ENCODE measurements around the gene SYT7.

SYT7 gene

GRCh38 chr11:61580271-61580888 is 496 bp downstream of the SYT7 start:
- no peaks in the 10 kb centered on the region for H3K36me3 ChIP-seq (ENCODE audit: control insufficient read depth in 2 of 2, insufficient read depth in 2 of 2, low read length in 2 of 2)
- peak overlapping the region in 1 of 2 donors; percentile 63 for H3K4me3 ChIP-seq (ENCODE audit: low read length in 2 of 2)
- no peaks in the 10 kb centered on the region for H3K9me3 ChIP-seq (ENCODE audit: control insufficient read depth in 2 of 2, low read length in 2 of 2)
- H3K9ac ChIP-seq (ENCODE audit: low read length in 2 of 2): no peak overlapping the region
- H3K27ac ChIP-seq (ENCODE audit: low read length): no peak overlapping the region
- H3K4me1 ChIP-seq (ENCODE audit: control insufficient read depth, insufficient read depth, low read length): peaks cover 14% of the 10 kb centered on the region
- peaks cover 16 to 29% of the 10 kb centered on the region in 2 donors for H3K27me3 ChIP-seq (ENCODE audit: control insufficient read depth in 1 of 2, insufficient read depth in 2 of 2, low read length in 2 of 2)

GRCh38 chr11:61579676-61580270 is 1.1 kb downstream of the SYT7 start:
- Histone ChIP-seq H3K27me3 (ENCODE audit: control insufficient read depth in 1 of 2, insufficient read depth in 2 of 2, low read length in 2 of 2) (peaks cover 15 to 29% of the 10 kb centered on the region in 2 donors), H3K27ac (ENCODE audit: low read length) (no peak overlapping the region), H3K4me3 (ENCODE audit: low read length in 2 of 2) (no peak overlapping the region), H3K9ac (ENCODE audit: low read length in 2 of 2) (no peak overlapping the region), H3K4me1 (ENCODE audit: control insufficient read depth, insufficient read depth, low read length) (peaks cover 14% of the 10 kb centered on the region), H3K36me3 (ENCODE audit: control insufficient read depth in 2 of 2, insufficient read depth in 2 of 2, low read length in 2 of 2) (no peaks in the 10 kb centered on the region), H3K9me3 (ENCODE audit: control insufficient read depth in 2 of 2, low read length in 2 of 2) (no peaks in the 10 kb centered on the region)

- no peaks in the 10 kb centered on the region for H3K9me3 ChIP-seq (ENCODE audit: control insufficient read depth in 2 of 2, low read length in 2 of 2)
- H3K4me1 ChIP-seq (ENCODE audit: control insufficient read depth, insufficient read depth, low read length): peaks cover 14% of the 10 kb centered on the region
- no peak overlapping the region for H3K9ac ChIP-seq (ENCODE audit: low read length in 2 of 2)
- H3K4me3 ChIP-seq (ENCODE audit: low read length in 2 of 2): no peak overlapping the region
- H3K36me3 ChIP-seq (ENCODE audit: control insufficient read depth in 2 of 2, insufficient read depth in 2 of 2, low read length in 2 of 2): no peaks in the 10 kb centered on the region
- H3K27me3 ChIP-seq (ENCODE audit: control insufficient read depth in 1 of 2, insufficient read depth in 2 of 2, low read length in 2 of 2): peaks cover 14 to 29% of the 10 kb centered on the region in 2 donors
- H3K27ac ChIP-seq (ENCODE audit: low read length): no peak overlapping the region
Observed at GRCh38 chr11:61578819-61579675, 1.8 kb downstream of the SYT7 start.

- H3K27me3 ChIP-seq (ENCODE audit: control insufficient read depth in 1 of 2, insufficient read depth in 2 of 2, low read length in 2 of 2): peaks cover 19 to 26% of the 10 kb centered on the region in 2 donors
- H3K36me3 ChIP-seq (ENCODE audit: control insufficient read depth in 2 of 2, insufficient read depth in 2 of 2, low read length in 2 of 2): no peaks in the 10 kb centered on the region
- H3K9me3 ChIP-seq (ENCODE audit: control insufficient read depth in 2 of 2, low read length in 2 of 2): no peaks in the 10 kb centered on the region
- H3K9ac ChIP-seq (ENCODE audit: low read length in 2 of 2): no peak overlapping the region
- H3K4me1 ChIP-seq (ENCODE audit: control insufficient read depth, insufficient read depth, low read length): peaks cover 14% of the 10 kb centered on the region
- no peak overlapping the region for H3K4me3 ChIP-seq (ENCODE audit: low read length in 2 of 2)
- H3K27ac ChIP-seq (ENCODE audit: low read length): no peak overlapping the region
Observed at GRCh38 chr11:61577383-61578118, 3.3 kb downstream of the SYT7 start.

GRCh38 chr11:61575886-61576861 is 4.7 kb downstream of the SYT7 start:
- Histone ChIP-seq H3K27me3 (ENCODE audit: control insufficient read depth in 1 of 2, insufficient read depth in 2 of 2, low read length in 2 of 2) (peaks cover 21 to 26% of the 10 kb centered on the region in 2 donors), H3K36me3 (ENCODE audit: control insufficient read depth in 2 of 2, insufficient read depth in 2 of 2, low read length in 2 of 2) (no peaks in the 10 kb centered on the region), H3K4me1 (ENCODE audit: control insufficient read depth, insufficient read depth, low read length) (peaks cover 9% of the 10 kb centered on the region), H3K27ac (ENCODE audit: low read length) (no peak overlapping the region), H3K9ac (ENCODE audit: low read length in 2 of 2) (no peak overlapping the region), H3K9me3 (ENCODE audit: control insufficient read depth in 2 of 2, low read length in 2 of 2) (no peaks in the 10 kb centered on the region), H3K4me3 (ENCODE audit: low read length in 2 of 2) (no peak overlapping the region)

- Histone ChIP-seq H3K27ac (ENCODE audit: low read length) (no peak overlapping the region), H3K4me1 (ENCODE audit: control insufficient read depth, insufficient read depth, low read length) (peaks cover 3% of the 10 kb centered on the region), H3K36me3 (ENCODE audit: control insufficient read depth in 2 of 2, insufficient read depth in 2 of 2, low read length in 2 of 2) (no peaks in the 10 kb centered on the region), H3K4me3 (ENCODE audit: low read length in 2 of 2) (no peak overlapping the region), H3K9ac (ENCODE audit: low read length in 2 of 2) (no peak overlapping the region), H3K9me3 (ENCODE audit: control insufficient read depth in 2 of 2, low read length in 2 of 2) (no peaks in the 10 kb centered on the region), H3K27me3 (ENCODE audit: control insufficient read depth in 1 of 2, insufficient read depth in 2 of 2, low read length in 2 of 2) (peaks cover 21 to 28% of the 10 kb centered on the region in 2 donors)
Observed at GRCh38 chr11:61574611-61575010, 6.3 kb downstream of the SYT7 start.

- Histone ChIP-seq H3K36me3 (ENCODE audit: control insufficient read depth in 2 of 2, insufficient read depth in 2 of 2, low read length in 2 of 2) (no peaks in the 10 kb centered on the region), H3K9ac (ENCODE audit: low read length in 2 of 2) (no peak overlapping the region), H3K27ac (ENCODE audit: low read length) (no peak overlapping the region), H3K27me3 (ENCODE audit: control insufficient read depth in 1 of 2, insufficient read depth in 2 of 2, low read length in 2 of 2) (peaks cover 30 to 31% of the 10 kb centered on the region in 2 donors), H3K4me3 (ENCODE audit: low read length in 2 of 2) (no peak overlapping the region), H3K4me1 (ENCODE audit: control insufficient read depth, insufficient read depth, low read length) (no peaks in the 10 kb centered on the region), H3K9me3 (ENCODE audit: control insufficient read depth in 2 of 2, low read length in 2 of 2) (no peaks in the 10 kb centered on the region)
Observed at GRCh38 chr11:61572913-61573312, 8.0 kb downstream of the SYT7 start.

GRCh38 chr11:61571869-61572268 is 9.0 kb downstream of the SYT7 start:
- H3K4me1 ChIP-seq (ENCODE audit: control insufficient read depth, insufficient read depth, low read length): peaks cover 4% of the 10 kb centered on the region
- H3K9ac ChIP-seq (ENCODE audit: low read length in 2 of 2): no peak overlapping the region
- H3K9me3 ChIP-seq (ENCODE audit: control insufficient read depth in 2 of 2, low read length in 2 of 2): no peaks in the 10 kb centered on the region
- H3K4me3 ChIP-seq (ENCODE audit: low read length in 2 of 2): no peak overlapping the region
- H3K27ac ChIP-seq (ENCODE audit: low read length): no peak overlapping the region
- no peaks in the 10 kb centered on the region for H3K36me3 ChIP-seq (ENCODE audit: control insufficient read depth in 2 of 2, insufficient read depth in 2 of 2, low read length in 2 of 2)
- peaks cover 32 to 37% of the 10 kb centered on the region in 2 donors for H3K27me3 ChIP-seq (ENCODE audit: control insufficient read depth in 1 of 2, insufficient read depth in 2 of 2, low read length in 2 of 2)

GRCh38 chr11:61571337-61571736 is 9.5 kb downstream of the SYT7 start:
- Histone ChIP-seq H3K27ac (ENCODE audit: low read length) (no peak overlapping the region), H3K4me1 (ENCODE audit: control insufficient read depth, insufficient read depth, low read length) (peaks cover 4% of the 10 kb centered on the region), H3K9me3 (ENCODE audit: control insufficient read depth in 2 of 2, low read length in 2 of 2) (no peaks in the 10 kb centered on the region), H3K36me3 (ENCODE audit: control insufficient read depth in 2 of 2, insufficient read depth in 2 of 2, low read length in 2 of 2) (no peaks in the 10 kb centered on the region), H3K9ac (ENCODE audit: low read length in 2 of 2) (no peak overlapping the region), H3K4me3 (ENCODE audit: low read length in 2 of 2) (no peak overlapping the region), H3K27me3 (ENCODE audit: control insufficient read depth in 1 of 2, insufficient read depth in 2 of 2, low read length in 2 of 2) (peaks cover 33 to 37% of the 10 kb centered on the region in 2 donors)

All from stomach smooth muscle (tissue), 2 donors.